G401 (cell line): ENCODE measurements around the gene ABCB6. TPM values are rescaled to one million over a fixed set of nuclear protein-coding genes. Genes with fewer than 3 reads are reported as not detected.

Experiments used
- DNase-seq: peaks from one replicate; pipeline ENCODE4 v3.0.0-alpha.2; 2015; ENCODE audit warnings: low spot score
- in situ Hi-C: cut with HindIII; loops from 2 replicates; pipeline ENCODE4 v1.10.0; 2016; ENCODE audit warnings: low sequenced_read_pairs, mixed read lengths
- total RNA-seq: library from RNA; depleted of rRNA; stranded (reverse); fragments of >200 nt; shearing (Covaris generic); gene quantifications from 2 replicates; pipeline ENCODE4 v1.2.3, GENCODE V29; 2014

ABCB6 gene
- total RNA-seq, 1 experiment from 2014 or later, result 14.1 TPM

- no peak for DNase-seq
- in situ Hi-C loops, result no loop called here
These were observed 484 bp downstream of the ABCB6 start for GRCh38 chr2:219218217-219218731.

- no peak for DNase-seq
- in situ Hi-C loops, result no loop called here
These were observed 2.2 kb downstream of the ABCB6 start for GRCh38 chr2:219216535-219216915.

DNA sequence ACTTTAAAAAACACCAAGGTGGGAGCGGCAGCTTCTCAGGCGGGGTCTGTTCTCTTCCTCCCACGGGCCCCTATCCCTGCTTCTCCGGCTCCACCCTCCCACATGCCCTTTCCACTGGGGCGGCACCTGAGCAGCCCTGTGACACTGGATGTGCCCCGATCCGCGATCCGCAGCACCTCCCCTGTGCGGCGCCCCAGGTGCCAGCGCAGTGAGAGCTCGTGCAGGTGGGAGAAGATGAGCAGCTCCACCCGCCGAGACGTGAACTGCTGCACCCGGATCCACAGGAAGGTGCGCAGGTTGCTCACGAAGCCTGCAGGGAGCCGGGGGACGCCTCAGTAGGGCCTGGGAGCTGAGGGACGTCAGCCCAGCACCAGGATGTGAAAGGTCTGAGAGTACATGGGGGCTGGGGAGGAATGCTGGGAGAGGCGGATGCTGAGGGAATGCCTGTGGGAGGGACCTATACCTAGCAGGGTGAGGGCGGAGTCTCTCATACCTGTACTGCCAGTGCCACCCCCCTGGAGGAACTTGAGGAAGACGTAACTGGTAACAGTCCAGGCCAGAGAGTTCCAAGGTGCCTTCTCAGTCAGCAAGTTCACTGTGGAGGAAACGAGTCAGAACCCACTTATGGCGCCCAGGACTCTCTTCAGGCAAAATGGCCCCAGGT is 2.8 kb downstream of the ABCB6 start:
- in situ Hi-C loops, result no loop called here
- no peak for DNase-seq

DNA sequence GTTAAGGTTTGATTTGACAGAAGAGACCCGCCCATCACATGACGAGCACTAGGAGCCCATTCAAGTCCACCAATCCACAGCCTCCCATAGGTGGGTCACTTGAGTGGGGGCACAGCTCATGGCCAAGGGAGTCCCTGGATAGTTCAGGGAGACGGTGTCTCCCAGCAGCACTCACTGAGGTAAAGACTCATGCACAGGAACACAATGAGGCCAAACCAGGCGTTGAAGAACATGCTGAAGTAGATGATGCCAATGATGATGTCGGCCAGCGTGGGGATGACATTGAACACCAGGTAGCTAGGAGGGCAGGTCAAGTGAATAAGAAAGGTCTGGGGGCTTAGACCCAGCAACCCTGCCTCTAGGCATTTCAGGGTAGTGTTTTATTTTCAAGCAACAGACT is 4.0 kb downstream of the ABCB6 start:
- in situ Hi-C loops, result no loop called here
- no peak for DNase-seq

DNA sequence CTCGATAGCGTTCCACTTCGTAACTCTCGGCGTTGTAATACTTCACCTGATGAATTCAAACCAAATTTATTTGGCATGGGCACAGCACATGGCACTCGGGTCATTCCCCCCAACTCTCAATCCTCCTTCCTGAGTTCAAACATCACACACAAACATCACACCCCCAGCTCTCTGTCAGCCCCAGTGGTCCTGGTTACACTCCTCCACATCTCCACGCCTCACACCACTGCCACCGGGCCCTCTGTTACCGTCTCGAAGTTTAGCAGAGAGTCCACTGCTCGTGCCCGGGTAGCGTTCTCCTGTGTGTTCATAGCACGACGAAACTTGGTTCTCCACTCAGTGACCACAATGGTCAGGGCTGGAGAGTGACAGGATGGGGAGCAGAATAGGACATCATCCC is 4.6 kb downstream of the ABCB6 start:
- no peak for DNase-seq
- in situ Hi-C loops, result no loop called here

- no peak for DNase-seq
- in situ Hi-C loops, result no loop called here
These were observed 5.2 kb downstream of the ABCB6 start for GRCh38 chr2:219213486-219214071.

GRCh38 chr2:219213026-219213415 is 5.7 kb downstream of the ABCB6 start:
- in situ Hi-C loops, result no loop called here

DNA sequence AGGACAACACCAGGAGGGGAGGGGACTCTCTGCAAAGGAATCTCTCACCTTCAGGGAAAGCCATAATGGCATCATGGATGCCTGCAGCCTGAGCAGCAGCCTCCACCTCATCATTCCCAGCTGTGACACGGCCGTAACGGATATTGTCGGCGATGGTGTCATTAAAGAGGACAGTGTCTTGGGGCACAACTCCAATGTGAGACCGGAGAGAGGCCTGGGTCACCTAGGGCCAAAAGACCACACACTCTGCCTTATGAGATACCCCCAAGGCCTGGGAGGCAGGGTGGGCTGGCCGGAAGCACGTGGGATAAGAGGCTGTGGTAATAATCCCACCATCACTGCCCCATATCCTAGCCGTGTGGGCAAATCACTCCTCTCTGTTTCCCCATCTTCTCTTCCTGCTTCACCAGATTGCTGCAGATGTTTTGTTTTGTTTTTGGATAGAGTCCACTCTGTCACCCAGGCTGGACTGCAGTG is 7.8 kb downstream of the ABCB6 start:
- in situ Hi-C loops, result no loop called here
- DNase-seq, result no peak

More at GRCh38 chr2:219213026-219213415, 5.7 kb downstream of the ABCB6 start:
- no peak for DNase-seq

DNA sequence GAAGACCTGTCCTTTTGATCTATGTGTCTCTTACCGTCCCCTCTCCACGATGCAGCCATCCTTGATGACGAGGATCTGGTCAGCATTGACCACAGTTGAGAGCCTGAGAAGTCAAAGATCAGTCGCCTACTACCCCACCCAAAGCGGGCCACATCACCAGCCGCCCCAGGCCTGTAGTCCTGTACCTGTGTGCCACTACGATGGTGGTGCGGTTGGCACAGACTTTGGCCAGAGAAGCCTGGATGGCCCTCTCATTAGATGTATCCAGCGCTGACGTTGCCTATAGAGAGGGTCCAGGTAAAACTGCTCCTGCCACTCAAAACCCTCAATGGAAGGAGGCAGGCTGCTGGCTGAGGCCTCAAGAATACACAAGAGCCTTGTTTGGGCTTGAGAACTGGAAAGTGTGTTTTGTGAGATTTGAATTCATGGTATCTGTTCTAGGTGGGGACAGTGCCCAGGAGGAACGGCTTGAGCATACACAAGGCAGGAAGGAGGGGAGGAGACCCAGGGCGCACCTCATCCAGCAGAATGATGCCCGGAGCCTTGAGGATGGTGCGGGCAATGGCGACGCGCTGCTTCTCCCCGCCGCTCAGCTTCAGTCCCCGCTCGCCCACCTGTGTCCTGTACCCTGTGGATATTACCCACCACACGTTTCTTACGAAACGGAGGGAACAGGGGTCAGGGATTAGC is 8.4 kb downstream of the ABCB6 start:
- in situ Hi-C loops, result no loop called here
- DNase-seq, result no peak

- in situ Hi-C loops, result no loop called here
- DNase-seq, result no peak
These were observed 9.2 kb downstream of the ABCB6 start for GRCh38 chr2:219209236-219210195.

- DNase-seq, result peak; percentile 56
- in situ Hi-C loops, result no loop called here
These were observed 10.6 kb downstream of the ABCB6 start for GRCh38 chr2:219207884-219208740.

DNA sequence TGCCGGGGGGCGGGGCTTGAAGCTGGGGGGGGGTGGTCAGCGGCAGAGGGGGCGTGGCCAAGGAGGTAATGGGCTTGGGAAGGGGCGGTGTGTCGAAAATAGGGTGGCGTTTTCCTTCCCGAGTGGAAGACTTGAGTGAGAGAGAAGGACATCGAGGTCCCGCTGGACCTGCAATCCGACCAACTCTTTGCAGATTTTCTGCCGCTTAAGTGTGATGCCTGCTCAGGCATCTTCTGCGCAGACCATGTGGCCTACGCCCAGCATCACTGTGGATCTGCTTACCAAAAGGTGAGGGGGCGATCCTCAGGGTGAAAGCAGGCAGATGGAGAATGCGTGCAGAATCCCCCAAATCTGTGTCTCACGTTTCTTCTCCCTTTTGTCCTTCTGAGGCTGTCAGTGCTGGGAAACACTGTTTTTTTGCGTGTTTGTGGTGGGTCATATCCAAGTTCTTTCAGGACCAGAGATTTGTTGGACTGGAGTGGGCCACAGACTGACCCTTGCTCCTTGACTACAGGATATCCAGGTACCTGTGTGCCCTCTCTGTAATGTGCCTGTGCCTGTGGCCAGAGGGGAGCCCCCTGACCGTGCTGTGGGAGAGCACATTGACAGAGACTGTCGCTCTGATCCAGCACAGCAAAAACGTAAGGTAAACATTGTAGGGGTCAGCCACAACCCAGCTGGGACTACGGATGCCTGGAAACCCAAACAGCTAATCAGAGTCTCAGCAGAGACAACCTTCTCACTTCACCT is 11.4 kb downstream of the ABCB6 start:
- DNase-seq, result peak; percentile 75
- in situ Hi-C loops, result no loop called here

DNA sequence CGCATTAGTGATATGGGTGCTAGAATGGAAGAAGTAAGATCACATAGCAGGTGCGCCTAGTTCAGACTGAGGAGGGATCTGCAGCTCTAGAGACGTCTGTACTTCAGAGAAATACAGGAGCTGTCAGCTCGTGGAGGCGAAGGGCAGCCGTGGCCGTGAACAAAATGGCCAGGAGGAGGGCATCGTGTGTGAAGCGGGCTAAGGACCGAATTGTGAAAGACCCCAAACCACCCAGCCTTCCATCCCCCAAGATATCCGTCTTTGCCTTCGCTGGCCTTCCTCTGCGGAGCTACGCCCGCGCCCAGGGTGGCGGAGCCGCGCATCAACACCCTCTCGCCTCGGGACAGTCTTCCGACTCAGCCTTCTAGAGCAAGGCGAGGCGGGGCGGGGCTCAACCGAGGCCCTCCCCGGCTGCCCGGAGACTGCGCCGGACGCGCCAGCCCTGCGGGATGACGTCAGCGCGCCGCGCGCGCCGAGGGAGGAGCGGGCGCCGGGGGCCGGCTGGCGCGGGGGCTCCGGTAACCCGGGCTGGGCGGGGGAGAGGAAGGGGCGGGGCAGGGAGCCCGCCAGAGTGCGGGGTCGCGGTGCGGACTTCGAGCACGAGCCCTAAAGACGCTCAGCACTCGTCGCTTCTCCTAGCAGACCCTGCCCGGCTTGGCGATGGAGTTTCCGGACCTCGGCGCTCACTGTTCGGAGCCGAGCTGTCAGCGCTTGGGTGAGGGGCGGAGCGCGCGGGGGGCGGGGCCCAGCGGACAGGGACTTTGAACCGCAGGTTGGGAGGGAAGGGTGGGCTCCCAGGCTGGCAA is 12.2 kb downstream of the ABCB6 start, which contains the start of gene ZFAND2B:
ZFAND2B (plus strand) TSS at position 455 of the 806 bp plus-strand sequence; CDS start at position 661, 206 bp downstream.
- DNase-seq, result peak; percentile 94
- in situ Hi-C loops, result no loop called here

DNA sequence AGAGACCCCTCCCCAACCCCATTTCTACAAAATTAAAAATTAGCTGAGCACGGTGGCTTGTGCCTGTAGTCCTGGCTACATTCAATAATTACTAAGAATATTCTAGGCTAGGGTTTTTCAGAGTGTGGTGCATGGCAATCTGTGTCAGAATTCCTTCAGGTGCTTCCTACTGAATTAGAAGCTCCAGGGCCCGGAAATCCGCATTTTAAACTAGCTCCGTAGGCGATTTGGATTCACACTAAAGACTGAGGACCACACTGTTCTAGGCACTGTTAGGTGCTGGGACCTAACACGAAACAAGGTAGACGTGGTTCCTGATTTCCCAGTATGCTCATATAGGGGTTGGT is 12.8 kb downstream of the ABCB6 start:
- in situ Hi-C loops, result no loop called here
- no peak for DNase-seq

- no peak for DNase-seq
- in situ Hi-C loops, result no loop called here
These were observed 13.6 kb downstream of the ABCB6 start for GRCh38 chr2:219205165-219205538.

- in situ Hi-C loops, result no loop called here
- no peak for DNase-seq
These were observed 14.2 kb downstream of the ABCB6 start for GRCh38 chr2:219204425-219205164.
